Tibial nerve (tissue), 3 donors: ENCODE measurements around the gene SLC39A10.

Experiments used
- POLR2A ChIP-seq, 2 donors: fragments of 450-650 bp; IDR thresholded peaks; one replicate each; pipeline ENCODE4 v1.6.1; 2017; ENCODE audit warnings: antibody characterized with exemption in 2 of 2, mild to moderate bottlenecking in 2 of 2, moderate library complexity in 2 of 2
- TF ChIP-seq, protein P1 (sequence below), 5 experiments: fragments of 200-600 bp in 3 of 5; fragments of 450-650 bp in 2 of 5; sonication (generic) in 3 of 5; IDR thresholded peaks; one replicate each; pipeline ENCODE4 v1.5.1; 2016 to 2019; ENCODE audit warnings: antibody characterized with exemption in 5 of 5, mild to moderate bottlenecking in 3 of 5, moderate library complexity in 2 of 5

DNA sequence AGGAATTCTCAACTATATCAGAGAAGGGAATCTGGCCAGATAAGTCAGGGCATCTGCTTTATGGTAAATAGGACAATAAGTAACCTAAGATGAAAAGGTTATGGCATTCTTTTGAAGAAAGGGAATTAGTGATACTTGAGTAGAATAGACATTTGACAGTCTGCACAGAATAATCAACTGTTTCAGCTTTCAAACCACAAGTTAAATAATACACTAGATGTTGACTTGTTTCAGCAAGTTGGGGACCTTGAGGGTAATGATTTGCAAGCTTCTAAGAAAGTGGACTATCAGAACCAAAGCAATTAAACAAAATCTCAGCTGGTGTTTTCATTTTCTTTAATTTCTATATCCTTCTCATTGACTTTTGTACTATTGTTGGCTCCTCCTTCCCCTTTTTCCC is 54.5 kb downstream of the SLC39A10 start:
- TF ChIP-seq, protein P1, sequence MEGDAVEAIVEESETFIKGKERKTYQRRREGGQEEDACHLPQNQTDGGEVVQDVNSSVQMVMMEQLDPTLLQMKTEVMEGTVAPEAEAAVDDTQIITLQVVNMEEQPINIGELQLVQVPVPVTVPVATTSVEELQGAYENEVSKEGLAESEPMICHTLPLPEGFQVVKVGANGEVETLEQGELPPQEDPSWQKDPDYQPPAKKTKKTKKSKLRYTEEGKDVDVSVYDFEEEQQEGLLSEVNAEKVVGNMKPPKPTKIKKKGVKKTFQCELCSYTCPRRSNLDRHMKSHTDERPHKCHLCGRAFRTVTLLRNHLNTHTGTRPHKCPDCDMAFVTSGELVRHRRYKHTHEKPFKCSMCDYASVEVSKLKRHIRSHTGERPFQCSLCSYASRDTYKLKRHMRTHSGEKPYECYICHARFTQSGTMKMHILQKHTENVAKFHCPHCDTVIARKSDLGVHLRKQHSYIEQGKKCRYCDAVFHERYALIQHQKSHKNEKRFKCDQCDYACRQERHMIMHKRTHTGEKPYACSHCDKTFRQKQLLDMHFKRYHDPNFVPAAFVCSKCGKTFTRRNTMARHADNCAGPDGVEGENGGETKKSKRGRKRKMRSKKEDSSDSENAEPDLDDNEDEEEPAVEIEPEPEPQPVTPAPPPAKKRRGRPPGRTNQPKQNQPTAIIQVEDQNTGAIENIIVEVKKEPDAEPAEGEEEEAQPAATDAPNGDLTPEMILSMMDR (IDR thresholded peaks at IDR 0.05): no peak
- TF ChIP-seq POLR2A (IDR thresholded peaks at IDR 0.05): no peak
